Hippocampal formation (tissue), 2 donors: ENCODE results near the gene CHAMP1.
"Not testable (repeated sequence)": the region's sequence is repeated elsewhere in the genome, so short reads cannot be mapped to it uniquely, and the experiment has no call there.

ENCODE experiments used
- DNase-seq, 2 donors: peaks; one replicate each; lab custom pipeline; 2025; lab: John Stamatoyannopoulos, UW

The CHAMP1 gene

GRCh38 chr13:114299604-114300305 is 14.5 kb upstream of the CHAMP1 start:
- DNase-seq: no peak

- no peak for DNase-seq
Observed at GRCh38 chr13:114303700-114304327, 10.5 kb upstream of the CHAMP1 start.

DNA sequence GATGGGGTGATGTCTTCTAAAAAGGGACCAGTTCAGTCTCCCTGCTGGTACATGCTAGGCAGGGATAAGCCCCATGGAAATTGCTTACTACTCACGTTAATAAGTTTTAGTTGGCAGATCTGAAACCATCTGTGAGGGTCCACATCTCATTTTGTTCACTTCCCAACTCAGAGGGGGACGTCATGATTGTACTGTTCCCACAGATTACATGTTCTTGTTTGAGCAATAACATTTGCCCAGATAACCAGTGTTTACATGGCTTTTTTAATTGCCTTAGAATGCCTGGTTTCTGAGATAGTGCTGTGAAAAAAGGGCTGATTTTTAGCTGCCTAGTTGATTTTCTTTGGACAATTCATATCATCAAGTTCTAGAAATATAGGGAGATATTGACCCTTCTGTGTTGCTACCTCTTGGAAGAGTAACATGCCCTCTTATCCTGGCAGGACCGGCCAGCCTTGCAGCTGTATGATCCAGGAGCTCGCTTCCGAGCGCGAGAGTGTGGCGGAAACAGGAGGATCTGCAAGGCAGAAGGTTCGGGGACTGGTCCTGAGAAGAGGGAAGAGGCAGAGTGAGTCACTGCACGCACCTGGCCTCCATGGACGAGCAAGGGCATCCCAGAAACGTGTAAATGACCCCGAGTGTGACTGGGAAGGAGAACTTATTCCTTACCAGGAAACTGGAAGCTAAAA is 9.8 kb upstream of the CHAMP1 start:
- no peak for DNase-seq

DNA sequence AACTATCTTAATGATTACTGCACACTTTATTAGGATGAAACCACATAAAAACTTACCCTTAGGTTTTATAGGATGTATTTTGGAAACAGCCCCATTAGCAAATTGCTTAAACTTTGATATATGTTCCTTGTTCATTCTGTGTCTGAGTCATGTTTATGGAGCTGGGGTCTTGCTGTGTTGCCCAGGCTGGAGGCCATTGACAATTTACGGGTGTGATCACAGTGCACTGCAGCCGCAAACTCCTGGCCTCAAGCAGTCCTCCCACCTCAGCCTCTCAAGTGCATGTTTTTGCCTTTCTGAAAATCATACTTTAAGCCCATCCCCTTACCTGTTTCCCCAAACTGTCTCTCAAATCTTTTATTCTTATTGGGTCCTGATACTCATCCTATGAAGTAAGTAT is 5.2 kb upstream of the CHAMP1 start:
- DNase-seq: no peak

DNA sequence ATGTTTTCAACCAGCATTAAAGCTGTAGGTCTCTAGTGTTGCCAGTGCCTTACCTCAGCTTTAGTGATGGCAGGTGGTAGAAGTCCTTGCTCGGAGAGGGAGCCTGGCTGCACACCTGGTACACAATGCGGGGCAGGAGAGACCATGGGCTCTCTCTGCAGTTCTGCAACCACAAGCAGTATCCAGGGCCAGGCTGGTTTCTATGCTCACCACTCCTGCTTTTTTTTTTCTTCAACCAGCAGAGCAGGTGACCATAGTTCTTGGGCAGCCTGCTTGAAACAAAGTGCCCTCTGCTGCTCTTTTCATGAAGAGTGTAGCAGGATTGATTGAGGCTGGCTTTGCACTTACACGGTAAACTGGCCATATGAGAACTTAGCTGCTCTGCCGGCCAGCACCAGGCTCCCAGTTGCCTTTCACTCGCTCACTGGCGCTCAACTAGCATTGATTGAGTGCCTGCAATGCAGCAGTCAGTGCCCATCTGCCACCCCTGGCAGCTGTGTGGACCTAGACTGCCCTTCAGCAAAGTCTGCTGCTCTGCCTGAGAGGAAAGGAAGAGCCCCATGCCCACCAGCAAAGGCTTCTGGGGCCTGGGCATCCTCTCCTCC is 4.4 kb upstream of the CHAMP1 start:
- no peak for DNase-seq

- no peak for DNase-seq
Observed at GRCh38 chr13:114310956-114311355, 3.3 kb upstream of the CHAMP1 start.

GRCh38 chr13:114311387-114311786 is 2.9 kb upstream of the CHAMP1 start:
- no peak for DNase-seq

DNA sequence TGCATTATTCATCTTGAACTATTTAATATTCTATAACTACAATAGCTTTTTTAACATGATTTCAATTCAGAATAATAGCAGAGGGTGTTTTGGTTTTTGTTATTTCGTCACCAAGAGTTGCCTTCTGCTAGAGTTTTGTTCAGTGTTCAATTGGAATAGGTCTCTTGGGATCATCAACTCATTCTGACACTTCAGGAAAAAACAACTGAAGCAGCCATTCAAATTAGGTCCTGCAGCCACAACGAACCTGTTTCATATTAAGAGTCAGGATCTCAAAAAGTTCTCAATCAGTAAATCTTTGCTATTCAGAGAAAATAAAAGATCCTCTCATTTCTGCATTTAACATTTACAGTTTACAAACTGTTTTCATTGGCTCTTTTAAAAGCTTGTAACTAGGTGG is 2.4 kb upstream of the CHAMP1 start:
- no peak for DNase-seq

- no peak for DNase-seq
Observed at GRCh38 chr13:114313061-114313860, 1.0 kb upstream of the CHAMP1 start.

DNA sequence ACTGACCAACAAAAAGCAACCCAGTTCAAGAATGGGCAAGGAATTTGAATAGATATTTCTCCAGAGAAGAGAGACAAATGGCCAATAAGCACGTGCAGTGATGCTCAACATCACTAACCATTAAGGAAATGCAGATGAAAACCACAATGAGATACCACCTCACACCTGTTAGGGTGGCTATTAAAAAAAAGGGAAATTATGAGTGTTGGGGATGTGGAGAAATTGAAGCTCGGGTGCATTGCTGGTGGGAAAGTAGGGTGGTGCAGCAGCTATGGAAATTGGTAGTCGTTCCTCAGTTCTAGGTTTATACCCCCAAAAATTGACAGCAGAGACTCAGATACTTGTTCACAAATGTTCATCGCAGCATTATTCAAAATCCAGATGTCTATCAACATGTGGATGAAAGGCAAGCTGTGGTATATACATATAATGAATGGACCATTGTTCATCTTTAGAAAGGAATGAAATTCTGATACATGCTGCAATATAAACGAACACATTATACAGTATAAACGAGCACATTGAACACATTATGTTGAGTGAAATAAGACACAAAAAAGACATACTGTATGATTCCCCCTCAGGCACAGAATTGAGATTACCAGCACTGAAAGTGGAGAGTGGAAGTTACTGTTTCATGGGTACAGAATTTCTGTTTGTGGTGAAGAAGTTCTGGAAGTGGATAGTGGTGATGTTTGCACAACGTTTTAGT is 927 bp downstream of the CHAMP1 start:
- no peak for DNase-seq

DNA sequence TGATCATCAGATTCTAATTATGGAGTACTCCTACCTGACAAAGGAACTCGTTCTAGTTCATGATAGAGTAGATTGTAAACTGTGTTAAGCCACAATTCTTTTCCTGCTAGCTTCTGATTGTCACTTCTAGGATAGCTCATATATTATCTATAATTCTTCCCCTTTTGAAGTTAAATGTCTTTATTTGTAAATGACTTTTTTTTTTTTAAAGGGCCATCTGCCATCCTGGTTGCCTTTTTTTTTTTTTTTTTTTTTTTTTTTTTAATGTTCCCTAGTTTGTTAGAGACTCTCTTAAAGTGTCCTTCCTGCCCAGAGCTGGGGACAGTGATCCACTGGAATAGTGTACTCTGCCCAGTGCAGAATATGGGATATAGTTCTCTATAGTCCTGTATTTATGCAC is 4.3 kb downstream of the CHAMP1 start:
- no peak for DNase-seq

- no peak for DNase-seq
Observed at GRCh38 chr13:114319441-114319913, 5.2 kb downstream of the CHAMP1 start.

DNA sequence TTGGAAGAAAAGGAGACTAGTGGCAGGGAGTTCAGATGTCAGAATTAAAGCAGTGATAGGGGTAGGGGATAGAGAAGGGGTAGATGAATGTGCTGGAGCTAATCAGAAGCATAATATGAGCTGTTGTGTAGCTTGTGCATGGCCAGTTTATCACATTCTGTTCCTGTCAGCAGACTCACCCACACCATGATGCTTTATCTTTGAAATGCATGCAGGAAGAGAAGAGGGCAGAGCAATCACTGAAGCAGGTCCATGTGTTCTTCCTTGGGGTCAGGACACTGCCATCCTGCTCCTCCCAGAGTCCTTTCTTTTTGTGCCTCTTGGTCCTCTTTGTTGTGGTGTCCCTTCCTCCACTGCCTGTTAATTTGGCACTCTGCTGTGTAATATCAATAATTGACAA is 5.8 kb downstream of the CHAMP1 start:
- no peak for DNase-seq

DNA sequence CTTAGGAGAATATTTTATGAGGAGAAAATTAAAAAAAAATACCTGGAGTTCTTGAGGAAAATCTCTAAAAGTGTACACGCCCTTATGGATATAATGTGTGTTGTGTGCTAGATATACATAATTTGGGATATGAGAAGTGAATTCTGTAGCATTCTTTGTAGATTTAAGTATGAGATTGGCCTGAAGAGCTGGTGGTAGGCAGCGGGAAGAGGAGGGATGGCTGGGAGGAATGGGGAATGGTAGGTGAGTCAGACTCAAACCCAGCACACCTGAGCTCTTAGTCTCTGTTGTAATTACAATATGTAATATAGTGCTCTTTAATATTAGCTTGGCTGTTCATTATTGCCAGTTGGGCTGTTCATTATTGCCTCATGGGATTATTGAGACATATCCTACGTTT is 7.0 kb downstream of the CHAMP1 start:
- DNase-seq: no peak

DNA sequence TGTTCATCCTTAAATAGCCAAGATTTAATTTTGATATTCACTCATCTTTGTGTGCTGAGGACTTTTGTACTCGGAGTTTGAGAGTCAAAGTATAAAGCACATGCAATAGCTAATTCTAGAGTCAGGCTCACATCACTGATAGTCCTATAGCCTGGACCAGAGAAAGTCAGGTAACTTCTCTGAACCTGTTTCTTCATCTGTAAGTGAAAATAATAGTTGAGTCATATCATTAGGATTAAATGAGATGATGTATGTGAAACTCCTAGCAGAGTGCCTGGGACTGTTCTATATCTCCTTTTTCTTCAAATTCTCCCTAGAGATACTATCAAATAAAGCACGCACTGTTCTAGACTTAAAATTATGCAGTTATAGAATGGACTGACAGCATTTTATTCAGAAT is 9.0 kb downstream of the CHAMP1 start:
- no peak for DNase-seq

GRCh38 chr13:114324334-114324733 is 10.0 kb downstream of the CHAMP1 start:
- DNase-seq: no peak

GRCh38 chr13:114325729-114326128 is 11.4 kb downstream of the CHAMP1 start:
- DNase-seq: no peak

DNA sequence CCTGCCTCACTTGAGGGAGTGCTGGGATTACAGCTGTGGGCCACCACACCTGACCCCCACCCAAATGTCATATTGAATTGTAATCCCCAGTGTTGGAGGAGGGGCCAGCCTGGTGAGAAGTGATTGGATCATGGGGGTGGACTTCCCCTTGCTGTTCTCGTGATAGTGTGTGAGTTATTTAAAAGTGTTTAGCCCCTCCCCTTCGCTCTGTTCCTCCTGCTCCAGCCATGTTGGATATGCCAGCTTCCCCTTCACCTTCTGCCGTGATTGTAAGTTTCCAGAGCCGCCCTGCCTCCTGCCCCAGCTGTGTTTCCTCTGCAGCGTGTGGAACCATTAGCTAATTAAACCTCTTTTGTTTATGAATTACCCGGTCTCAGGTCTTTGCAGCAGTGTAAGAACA is 13.7 kb downstream of the CHAMP1 start:
- no peak for DNase-seq

GRCh38 chr13:114328595-114328994 is 14.3 kb downstream of the CHAMP1 start:
- DNase-seq: no peak

DNA sequence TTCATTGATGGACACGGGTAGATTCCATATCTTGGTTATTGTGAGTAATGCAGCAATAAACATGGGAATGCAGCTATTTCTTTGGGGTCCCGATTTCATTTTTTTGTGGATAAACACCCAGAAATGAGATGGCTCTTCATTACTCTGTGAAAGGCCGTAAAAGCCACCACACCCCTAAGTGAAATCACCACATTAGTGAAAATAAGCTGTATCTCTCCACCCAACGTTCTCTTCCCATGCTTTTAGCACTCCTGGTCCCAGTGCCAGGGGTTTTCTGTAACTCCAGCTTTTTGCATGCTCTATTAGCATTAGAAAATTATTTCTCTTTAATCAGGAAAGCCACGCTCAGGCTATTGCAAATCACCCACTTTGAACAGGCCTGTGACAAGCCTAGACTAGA is 15.8 kb downstream of the CHAMP1 start:
- DNase-seq: no peak

GRCh38 chr13:114333881-114334280 is 19.6 kb downstream of the CHAMP1 start:
- DNase-seq: not testable (repeated sequence)
